ENCODE measurements around the gene NDUFAF4.

- no peak for TF ChIP-seq CTCF (IDR thresholded peaks at IDR 0.05; ENCODE audit: insufficient read depth, low read length, poor library complexity, severe bottlenecking)
- TF ChIP-seq EZH2phosphoT487 (conservative IDR thresholded peaks at IDR 0.05; ENCODE audit: low read length) = no peak
Observed at GRCh38 chr6:96851858-96852257, 45.8 kb downstream of the NDUFAF4 start.
